Gastroesophageal sphincter (tissue), 3 donors: ENCODE data around the gene TRIL.
A peak's percentile ranks its signal among the peaks of the same experiment; 100 is the strongest.

Source experiments
- POLR2A ChIP-seq, 2 donors: fragments of 450-650 bp; IDR thresholded peaks; one replicate each; pipeline ENCODE4 v1.6.1; 2017; ENCODE audit warnings: antibody characterized with exemption in 2 of 2, mild to moderate bottlenecking in 2 of 2, moderate library complexity in 1 of 2
- POLR2AphosphoS5 ChIP-seq: sonication (generic); formaldehyde crosslinking; IDR thresholded peaks from one replicate; pipeline ENCODE4 v1.6.1; 2017; ENCODE audit warnings: antibody characterized with exemption
- TF ChIP-seq, protein P1 (sequence below), 4 experiments: fragments of 200-600 bp in 2 of 4; fragments of 450-650 bp in 2 of 4; sonication (generic) in 1 of 4; IDR thresholded peaks; one replicate each; pipeline ENCODE4 v1.5.1; 2017 to 2019; ENCODE audit warnings: antibody characterized with exemption in 4 of 4, mild to moderate bottlenecking in 2 of 4, moderate library complexity in 2 of 4

DNA sequence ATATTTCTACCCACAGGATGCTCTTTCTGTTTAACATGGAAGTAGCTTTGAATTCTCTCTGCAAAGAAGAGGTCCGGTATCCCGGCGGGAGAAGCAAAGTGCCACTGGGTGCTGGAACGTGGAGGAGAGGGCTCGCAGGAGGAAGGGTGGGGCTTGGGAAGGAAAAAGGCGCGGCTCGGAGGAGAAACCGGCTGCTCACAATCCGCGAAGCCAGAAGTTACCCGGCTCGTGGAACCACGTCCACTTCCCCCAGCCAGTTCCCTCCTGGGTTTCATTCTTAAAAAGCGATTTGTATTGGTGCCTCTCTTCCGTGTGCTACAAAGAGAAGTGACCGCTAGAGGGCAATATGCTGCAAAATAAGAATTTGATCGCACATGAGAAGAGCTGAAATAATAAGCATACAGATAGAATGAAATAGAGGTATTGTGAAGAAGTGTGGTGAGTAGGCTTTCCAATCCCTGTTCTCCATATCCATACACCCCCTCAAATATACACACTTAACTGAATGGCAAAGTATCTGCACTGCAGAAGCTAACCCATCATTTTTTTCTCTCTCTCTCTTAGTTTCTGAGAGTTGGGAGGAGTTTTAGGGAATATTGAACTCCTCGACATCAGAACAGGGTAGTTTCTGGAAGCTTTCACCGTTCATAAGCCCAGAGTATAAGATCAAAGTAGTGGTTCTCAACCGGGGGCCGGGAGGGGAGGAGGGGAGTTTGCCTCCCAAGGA lies 31.1 kb downstream of the TRIL start:
- TF ChIP-seq POLR2AphosphoS5, result no peak
- no peak for TF ChIP-seq POLR2A (IDR thresholded peaks at IDR 0.05)
- TF ChIP-seq, protein P1, sequence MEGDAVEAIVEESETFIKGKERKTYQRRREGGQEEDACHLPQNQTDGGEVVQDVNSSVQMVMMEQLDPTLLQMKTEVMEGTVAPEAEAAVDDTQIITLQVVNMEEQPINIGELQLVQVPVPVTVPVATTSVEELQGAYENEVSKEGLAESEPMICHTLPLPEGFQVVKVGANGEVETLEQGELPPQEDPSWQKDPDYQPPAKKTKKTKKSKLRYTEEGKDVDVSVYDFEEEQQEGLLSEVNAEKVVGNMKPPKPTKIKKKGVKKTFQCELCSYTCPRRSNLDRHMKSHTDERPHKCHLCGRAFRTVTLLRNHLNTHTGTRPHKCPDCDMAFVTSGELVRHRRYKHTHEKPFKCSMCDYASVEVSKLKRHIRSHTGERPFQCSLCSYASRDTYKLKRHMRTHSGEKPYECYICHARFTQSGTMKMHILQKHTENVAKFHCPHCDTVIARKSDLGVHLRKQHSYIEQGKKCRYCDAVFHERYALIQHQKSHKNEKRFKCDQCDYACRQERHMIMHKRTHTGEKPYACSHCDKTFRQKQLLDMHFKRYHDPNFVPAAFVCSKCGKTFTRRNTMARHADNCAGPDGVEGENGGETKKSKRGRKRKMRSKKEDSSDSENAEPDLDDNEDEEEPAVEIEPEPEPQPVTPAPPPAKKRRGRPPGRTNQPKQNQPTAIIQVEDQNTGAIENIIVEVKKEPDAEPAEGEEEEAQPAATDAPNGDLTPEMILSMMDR (IDR thresholded peaks at IDR 0.05), result peak; percentile 81 to 84 (median 81)
